ENCODE data around the gene KDM4C. TPM values are rescaled to one million over a fixed set of nuclear protein-coding genes. Genes with fewer than 3 reads are reported as not detected.

The KDM4C gene
- total RNA-seq, 2 experiments from 2014 or later: 51.5 to 60.3 TPM

DNA sequence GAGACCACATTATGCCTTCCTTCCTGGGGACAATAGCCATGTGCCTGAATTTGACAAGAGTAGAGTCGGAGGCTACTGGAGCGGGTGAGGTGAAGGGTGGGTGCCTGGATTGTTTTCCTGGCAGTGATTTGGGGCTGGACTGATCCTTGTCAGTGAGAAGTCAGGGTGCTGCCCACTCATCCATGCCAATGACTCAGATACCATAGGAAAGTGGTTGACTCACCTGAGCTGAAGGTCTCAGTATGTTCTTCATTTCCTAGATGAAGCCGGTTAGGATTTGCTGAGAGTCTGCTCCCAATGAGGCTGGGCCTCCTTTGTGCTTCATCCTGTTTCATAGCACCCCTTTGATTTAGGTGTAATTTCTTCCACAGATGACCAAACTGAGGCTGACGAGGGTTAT lies 366.0 kb downstream of the KDM4C start:
- H2AFZ ChIP-seq (ENCODE audit: low read length): no peak overlapping the region
- H3K4me3 ChIP-seq (ENCODE audit: low read depth, low read length, poor library complexity, severe bottlenecking): no peak overlapping the region
- BruUV-seq (replicated peaks): no TSS peak
- no peak for DNase-seq (ENCODE audit: low spot score)
- TF ChIP-seq, protein P1, sequence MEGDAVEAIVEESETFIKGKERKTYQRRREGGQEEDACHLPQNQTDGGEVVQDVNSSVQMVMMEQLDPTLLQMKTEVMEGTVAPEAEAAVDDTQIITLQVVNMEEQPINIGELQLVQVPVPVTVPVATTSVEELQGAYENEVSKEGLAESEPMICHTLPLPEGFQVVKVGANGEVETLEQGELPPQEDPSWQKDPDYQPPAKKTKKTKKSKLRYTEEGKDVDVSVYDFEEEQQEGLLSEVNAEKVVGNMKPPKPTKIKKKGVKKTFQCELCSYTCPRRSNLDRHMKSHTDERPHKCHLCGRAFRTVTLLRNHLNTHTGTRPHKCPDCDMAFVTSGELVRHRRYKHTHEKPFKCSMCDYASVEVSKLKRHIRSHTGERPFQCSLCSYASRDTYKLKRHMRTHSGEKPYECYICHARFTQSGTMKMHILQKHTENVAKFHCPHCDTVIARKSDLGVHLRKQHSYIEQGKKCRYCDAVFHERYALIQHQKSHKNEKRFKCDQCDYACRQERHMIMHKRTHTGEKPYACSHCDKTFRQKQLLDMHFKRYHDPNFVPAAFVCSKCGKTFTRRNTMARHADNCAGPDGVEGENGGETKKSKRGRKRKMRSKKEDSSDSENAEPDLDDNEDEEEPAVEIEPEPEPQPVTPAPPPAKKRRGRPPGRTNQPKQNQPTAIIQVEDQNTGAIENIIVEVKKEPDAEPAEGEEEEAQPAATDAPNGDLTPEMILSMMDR (conservative IDR thresholded peaks at IDR 0.05; ENCODE audit: low read length): no peak
- no peak for TF ChIP-seq EZH2phosphoT487 (IDR thresholded peaks at IDR 0.05; ENCODE audit: borderline replicate concordance, low read depth, low read length)
- H3K9me2 ChIP-seq (ENCODE audit: insufficient read depth, low read length): no peaks in the 10 kb centered on the region
- H3K27ac ChIP-seq (ENCODE audit: low read depth, low read length, poor library complexity, severe bottlenecking): no peak overlapping the region
- no peaks in the 10 kb centered on the region for H4K20me1 ChIP-seq (ENCODE audit: insufficient read depth, low read length)
- H3K9me3 ChIP-seq (ENCODE audit: low read length): no peaks in the 10 kb centered on the region
- ChIA-PET POLR2A (no interaction called here), CTCF (ENCODE audit: unreplicated experiment) (no interaction called here)
- intact Hi-C loops (cut with micrococcal nuclease; ENCODE audit: unreplicated experiment): no loop called here
- no peaks in the 10 kb centered on the region for H3K4me1 ChIP-seq (ENCODE audit: insufficient read depth, low read length, poor library complexity, severe bottlenecking)
- H3K4me2 ChIP-seq (ENCODE audit: low read length): no peak overlapping the region
- H3K79me2 ChIP-seq (ENCODE audit: insufficient read depth, low read depth, low read length): no peaks in the 10 kb centered on the region
- H3K36me3 ChIP-seq (ENCODE audit: insufficient read depth, low read length): peaks cover 6% of the 10 kb centered on the region; the same call in 1 of the 2 replicates

DNA sequence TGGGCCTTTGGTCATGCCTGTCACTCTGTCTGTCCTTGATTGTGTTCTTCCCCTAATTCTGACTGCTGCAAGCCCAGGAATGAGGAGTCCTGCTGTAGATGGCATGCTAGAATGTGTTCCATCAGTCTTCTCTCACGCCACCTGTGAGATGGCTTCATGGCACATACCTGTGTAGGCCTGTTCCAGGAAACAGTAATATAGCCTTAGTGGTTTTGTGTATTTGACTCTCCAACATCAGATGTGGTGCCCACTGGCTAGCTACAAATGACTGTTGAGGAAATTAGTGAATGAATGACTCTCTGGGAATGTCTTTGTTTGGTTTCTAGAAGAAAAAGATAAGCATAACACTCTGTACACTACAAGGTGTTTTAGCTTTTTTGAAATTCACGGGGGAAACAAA lies 367.5 kb downstream of the KDM4C start:
- CTCF ChIA-PET (ENCODE audit: unreplicated experiment): no interaction called here

DNA sequence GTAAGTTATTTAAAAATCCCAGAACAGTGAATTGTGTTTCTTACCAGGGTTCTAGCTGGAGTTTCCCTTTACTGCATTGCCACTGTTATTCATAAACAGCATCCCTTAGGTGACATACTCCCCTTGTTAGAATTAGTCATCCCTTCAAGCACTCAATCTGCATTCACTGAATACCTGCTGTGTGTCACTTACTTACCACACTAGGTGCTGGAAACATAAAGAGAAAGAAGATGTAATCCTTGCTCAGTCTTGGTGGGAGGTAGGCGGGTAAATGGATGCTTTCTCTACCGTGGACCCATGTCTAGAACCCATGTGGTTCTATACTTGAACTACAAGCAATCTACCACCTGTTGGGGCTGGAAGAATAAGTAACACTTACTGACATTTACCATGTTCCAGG lies 371.6 kb downstream of the KDM4C start:
- Histone ChIP-seq H3K79me2 (ENCODE audit: insufficient read depth, low read depth, low read length) (no peaks in the 10 kb centered on the region), H3K27ac (ENCODE audit: low read depth, low read length, poor library complexity, severe bottlenecking) (no peak overlapping the region), H2AFZ (ENCODE audit: low read length) (no peak overlapping the region), H3K4me3 (ENCODE audit: low read depth, low read length, poor library complexity, severe bottlenecking) (no peak overlapping the region), H3K36me3 (ENCODE audit: insufficient read depth, low read length) (peaks cover 20% of the 10 kb centered on the region; the same call in 1 of the 2 replicates), H3K9me2 (ENCODE audit: insufficient read depth, low read length) (no peaks in the 10 kb centered on the region), H3K4me2 (ENCODE audit: low read length) (no peak overlapping the region), H3K4me1 (ENCODE audit: insufficient read depth, low read length, poor library complexity, severe bottlenecking) (no peaks in the 10 kb centered on the region), H4K20me1 (ENCODE audit: insufficient read depth, low read length) (no peaks in the 10 kb centered on the region), H3K9me3 (ENCODE audit: low read length) (no peaks in the 10 kb centered on the region)
- ChIA-PET CTCF (ENCODE audit: unreplicated experiment) (no interaction called here), POLR2A (no interaction called here)
- no peak for DNase-seq (ENCODE audit: low spot score)
- intact Hi-C loops (cut with micrococcal nuclease; ENCODE audit: unreplicated experiment): no loop called here
- TF ChIP-seq, protein P1 (conservative IDR thresholded peaks at IDR 0.05; ENCODE audit: low read length): no peak
- no peak for TF ChIP-seq EZH2phosphoT487 (IDR thresholded peaks at IDR 0.05; ENCODE audit: borderline replicate concordance, low read depth, low read length)
- no TSS peak for BruUV-seq (replicated peaks)

More for the DNA sequence above, 367.5 kb downstream of the KDM4C start:
- POLR2A ChIA-PET: interaction anchor here (0.7 kb wide), 1 partner anchor 76 kb away, joined by 3 read pairs; no protein-coding TSS in a partner anchor
- H3K4me2 ChIP-seq (ENCODE audit: low read length): no peak overlapping the region
- H3K4me1 ChIP-seq (ENCODE audit: insufficient read depth, low read length, poor library complexity, severe bottlenecking): no peaks in the 10 kb centered on the region
- TF ChIP-seq, protein P1 (conservative IDR thresholded peaks at IDR 0.05; ENCODE audit: low read length): no peak
- TF ChIP-seq EZH2phosphoT487 (IDR thresholded peaks at IDR 0.05; ENCODE audit: borderline replicate concordance, low read depth, low read length): no peak
- no peak overlapping the region for H3K4me3 ChIP-seq (ENCODE audit: low read depth, low read length, poor library complexity, severe bottlenecking)
- no peaks in the 10 kb centered on the region for H3K9me3 ChIP-seq (ENCODE audit: low read length)
- no peak overlapping the region for H3K27ac ChIP-seq (ENCODE audit: low read depth, low read length, poor library complexity, severe bottlenecking)
- H2AFZ ChIP-seq (ENCODE audit: low read length): no peak overlapping the region
- H4K20me1 ChIP-seq (ENCODE audit: insufficient read depth, low read length): no peaks in the 10 kb centered on the region
- H3K79me2 ChIP-seq (ENCODE audit: insufficient read depth, low read depth, low read length): no peaks in the 10 kb centered on the region
- H3K36me3 ChIP-seq (ENCODE audit: insufficient read depth, low read length): peaks cover 17% of the 10 kb centered on the region; the same call in 1 of the 2 replicates
- intact Hi-C loops (cut with micrococcal nuclease; ENCODE audit: unreplicated experiment): no loop called here
- H3K9me2 ChIP-seq (ENCODE audit: insufficient read depth, low read length): no peaks in the 10 kb centered on the region
- DNase-seq (ENCODE audit: low spot score): no peak
- BruUV-seq (replicated peaks): no TSS peak
